CD4-positive, CD25-positive, alpha-beta regulatory T cell (primary cell): ENCODE results near the gene DYNC1H1. TPM values are rescaled to one million over a fixed set of nuclear protein-coding genes. Genes with fewer than 3 reads are reported as not detected.
"Not testable (repeated sequence)": the region's sequence is repeated elsewhere in the genome, so short reads cannot be mapped to it uniquely, and the experiment has no call there.

Source experiments
- ATAC-seq, 2 donors: fragments of 150-1000 bp; cut with Tn5 transposase; one replicate each; pipeline ENCODE4 v1.10.0; 2021; ENCODE audit warnings: low read depth in 2 of 2, moderate number of reproducible peaks in 2 of 2, moderate library complexity in 1 of 2
- DNase-seq, 3 donors: peaks; one replicate each; pipeline versions ENCODE4 v3.0.0 to v3.0.0-alpha.2; 2012 to 2022; ENCODE audit warnings: mixed read lengths in 1 of 3
- H3K27ac ChIP-seq: one replicate; pipeline ENCODE4 v1.7.0; 2013; ENCODE audit warnings: mild to moderate bottlenecking, low read length; ENCODE audit not compliant: insufficient read depth, poor library complexity, severe bottlenecking
- H3K27me3 ChIP-seq: one replicate; pipeline ENCODE4 v1.7.0; 2013; ENCODE audit warnings: low read length; ENCODE audit not compliant: control insufficient read depth, insufficient read depth
- H3K36me3 ChIP-seq: one replicate; pipeline ENCODE4 v1.7.0; 2013; ENCODE audit warnings: mild to moderate bottlenecking, low read length, moderate library complexity; ENCODE audit not compliant: control insufficient read depth, insufficient read depth
- H3K4me1 ChIP-seq: 2 replicates; pipeline ENCODE4 v1.7.0; 2013; ENCODE audit warnings: mild to moderate bottlenecking, low read length; ENCODE audit not compliant: insufficient read depth, control insufficient read depth, poor library complexity, severe bottlenecking
- H3K4me3 ChIP-seq: one replicate; pipeline ENCODE4 v1.7.0; 2013; ENCODE audit warnings: low read depth, mild to moderate bottlenecking, low read length, moderate library complexity
- H3K9me3 ChIP-seq, 2 experiments: 1 replicate in 1 of 2; 2 replicates in 1 of 2; pipeline ENCODE4 v1.7.0; 2013; ENCODE audit warnings: low read length in 2 of 2, mild to moderate bottlenecking in 1 of 2, moderate library complexity in 1 of 2; ENCODE audit not compliant: control insufficient read depth in 2 of 2
- H3K27ac Mint-ChIP-seq, 3 donors: one replicate each; pipeline ENCODE4 v1.8.0; 2020 to 2022; ENCODE audit warnings: mild to moderate bottlenecking in 3 of 3, mixed read lengths in 3 of 3, moderate library complexity in 2 of 3
- H3K27me3 Mint-ChIP-seq: one replicate; pipeline ENCODE4 v1.8.0; 2022; ENCODE audit warnings: mild to moderate bottlenecking, mixed read lengths
- H3K36me3 Mint-ChIP-seq: one replicate; pipeline ENCODE4 v1.8.0; 2020; ENCODE audit warnings: mixed read lengths
- H3K4me1 Mint-ChIP-seq, 4 donors: one replicate each; pipeline ENCODE4 v1.8.0; 2020 to 2022; ENCODE audit warnings: mixed read lengths in 4 of 4, mild to moderate bottlenecking in 1 of 4
- H3K4me3 Mint-ChIP-seq, 4 donors: one replicate each; pipeline ENCODE4 v1.8.0; 2020 to 2022; ENCODE audit warnings: mild to moderate bottlenecking in 4 of 4, mixed read lengths in 4 of 4, moderate library complexity in 3 of 4
- H3K9me3 Mint-ChIP-seq, 7 donors: one replicate each; pipeline ENCODE4 v1.8.0; 2020 to 2022; ENCODE audit warnings: mixed read lengths in 7 of 7, mild to moderate bottlenecking in 3 of 7, moderate library complexity in 2 of 7
- polyA plus RNA-seq, 4 donors: library from polyadenylated mRNA; unstranded; fragments of 300-500 nt; fragmentation: Illumina TruSeq; gene quantifications; one replicate each; pipeline ENCODE4 v1.2.3, GENCODE V29; 2021
- total RNA-seq: library from RNA; stranded (reverse); gene quantifications from one replicate; pipeline ENCODE4 v1.2.3, GENCODE V29; 2022

The DYNC1H1 gene
- total and polyA plus RNA-seq, 5 donors from 2014 or later: 23.6 to 314 (median 34.7) TPM

DNA sequence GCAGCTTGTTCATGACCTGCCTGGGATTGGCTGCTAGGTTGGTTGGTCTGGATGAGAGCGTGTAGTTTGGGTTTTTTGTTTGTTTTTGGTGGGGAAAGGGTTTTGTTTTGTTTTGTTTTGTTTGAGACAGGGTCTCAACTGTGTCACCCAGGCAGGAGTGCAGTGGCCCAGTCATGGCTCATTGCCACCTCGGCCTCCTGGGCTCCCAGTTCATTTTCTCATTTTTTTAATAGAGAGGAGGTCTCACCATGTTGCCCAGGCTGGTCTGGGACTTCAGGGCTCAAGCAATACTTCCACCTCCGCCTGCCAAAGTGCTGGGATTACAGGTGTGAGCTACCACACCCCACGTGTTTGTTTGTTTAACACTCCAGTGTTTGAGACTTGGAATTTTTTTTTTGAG, 3.8 kb downstream of the DYNC1H1 start:
- DNase-seq (no peak), ATAC-seq (no peak)
- Mint-ChIP-seq H3K27me3 (no peaks in the 10 kb centered on the region), H3K9me3 (no peaks in the 10 kb centered on the region), H3K27ac (peak overlapping the region; percentile 2 to 8 (median 6)), H3K4me3 (peak overlapping the region in 3 of 4 donors; percentile 0 to 80 (median 54)), H3K36me3 (peaks cover 15% of the 10 kb centered on the region), H3K4me1 (peaks cover 31 to 70% (median 47%) of the 10 kb centered on the region in 4 donors)
- peak overlapping the region; percentile 14 for H3K4me3 ChIP-seq
- peaks cover 40% of the 10 kb centered on the region for H3K4me1 ChIP-seq
- H3K36me3 ChIP-seq: peaks cover 13% of the 10 kb centered on the region
- H3K9me3 ChIP-seq: no peaks in the 10 kb centered on the region
- H3K27ac ChIP-seq: no peak overlapping the region
- no peaks in the 10 kb centered on the region for H3K27me3 ChIP-seq

GRCh38 chr14:101969481-101969880, 5.1 kb downstream of the DYNC1H1 start:
- DNase-seq (no peak), ATAC-seq (no peak)
- Histone ChIP-seq H3K27ac (no peak overlapping the region), H3K4me3 (no peak overlapping the region), H3K4me1 (peaks cover 40% of the 10 kb centered on the region), H3K9me3 (no peaks in the 10 kb centered on the region), H3K36me3 (peaks cover 13% of the 10 kb centered on the region), H3K27me3 (no peaks in the 10 kb centered on the region)
- Mint-ChIP-seq H3K4me3 (peak overlapping the region in 1 of 4 donors; percentile 39), H3K36me3 (peaks cover 15% of the 10 kb centered on the region), H3K9me3 (no peaks in the 10 kb centered on the region), H3K27me3 (no peaks in the 10 kb centered on the region), H3K4me1 (peaks cover 27 to 69% (median 42%) of the 10 kb centered on the region in 4 donors), H3K27ac (peak overlapping the region in 1 of 3 donors; percentile 53)

GRCh38 chr14:101970830-101971400, 6.5 kb downstream of the DYNC1H1 start:
- Histone ChIP-seq H3K4me1 (peaks cover 33% of the 10 kb centered on the region), H3K36me3 (peaks cover 13% of the 10 kb centered on the region), H3K27me3 (no peaks in the 10 kb centered on the region), H3K9me3 (no peaks in the 10 kb centered on the region), H3K27ac (no peak overlapping the region), H3K4me3 (no peak overlapping the region)
- Mint-ChIP-seq H3K4me1 (peaks cover 21 to 72% (median 43%) of the 10 kb centered on the region in 4 donors), H3K9me3 (no peaks in the 10 kb centered on the region), H3K27me3 (no peaks in the 10 kb centered on the region), H3K27ac (peak overlapping the region in 2 of 3 donors; percentile 69 to 71), H3K4me3 (peak overlapping the region in 1 of 4 donors; percentile 52), H3K36me3 (peaks cover 18% of the 10 kb centered on the region)
- ATAC-seq (no peak), DNase-seq (no peak)

GRCh38 chr14:101971458-101971857, 7.1 kb downstream of the DYNC1H1 start:
- H3K27me3 ChIP-seq, ATAC-seq, H3K27me3 Mint-ChIP-seq, H3K4me3 Mint-ChIP-seq, H3K9me3 Mint-ChIP-seq, H3K9me3 ChIP-seq, H3K4me3 ChIP-seq, H3K27ac Mint-ChIP-seq, DNase-seq: not testable (repeated sequence)
- H3K4me1 ChIP-seq: peaks cover 28% of the 10 kb centered on the region
- Mint-ChIP-seq H3K4me1 (peaks cover 19 to 69% (median 40%) of the 10 kb centered on the region in 4 donors), H3K36me3 (peaks cover 18% of the 10 kb centered on the region)
- peaks cover 14% of the 10 kb centered on the region for H3K36me3 ChIP-seq
- H3K27ac ChIP-seq: peak overlapping the region; percentile 23

DNA sequence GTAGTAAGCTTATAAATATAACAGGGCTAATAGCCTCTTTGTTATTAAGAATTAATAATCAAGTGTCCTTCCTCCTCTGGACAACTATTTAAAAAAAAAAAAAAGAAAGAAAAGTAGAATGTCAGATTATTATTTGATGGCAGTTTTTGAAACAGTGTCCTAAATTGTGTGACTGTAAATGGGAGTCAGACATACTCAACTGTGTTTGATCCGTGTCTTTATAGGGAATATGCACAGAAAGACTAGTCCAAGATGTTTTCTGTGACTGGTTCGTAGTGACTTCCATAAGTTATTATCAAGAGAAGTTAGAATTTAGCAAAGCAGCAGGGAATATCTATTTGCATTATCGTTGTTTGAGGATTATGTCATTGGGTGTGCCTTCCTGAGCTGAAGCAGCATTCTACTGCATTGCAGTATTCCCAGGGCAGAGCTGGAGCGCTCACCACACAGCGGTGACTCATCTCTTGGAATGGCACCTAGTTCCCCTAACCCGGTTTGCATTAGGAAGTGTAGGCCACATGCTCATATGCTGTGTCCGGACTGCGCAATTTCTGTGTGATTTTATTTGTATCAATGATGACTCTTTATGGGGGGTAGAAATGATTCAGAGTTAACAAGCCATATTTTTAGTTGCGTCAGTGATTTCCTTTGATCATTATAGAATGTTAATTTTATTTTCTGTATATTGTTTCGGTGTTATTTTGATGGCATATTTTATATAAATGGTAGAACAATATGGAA, 7.9 kb downstream of the DYNC1H1 start:
- Mint-ChIP-seq H3K27me3 (no peaks in the 10 kb centered on the region), H3K4me3 (no peak overlapping the region), H3K27ac (no peak overlapping the region), H3K36me3 (peaks cover 20% of the 10 kb centered on the region), H3K4me1 (peaks cover 21 to 62% (median 38%) of the 10 kb centered on the region in 4 donors), H3K9me3 (no peaks in the 10 kb centered on the region)
- ATAC-seq: peak in 1 of 2 donors; percentile 31
- H3K36me3 ChIP-seq: peaks cover 22% of the 10 kb centered on the region
- peak overlapping the region; percentile 23 for H3K27ac ChIP-seq
- DNase-seq: no peak
- H3K4me1 ChIP-seq: peaks cover 20% of the 10 kb centered on the region
- no peak overlapping the region for H3K4me3 ChIP-seq
- no peaks in the 10 kb centered on the region for H3K9me3 ChIP-seq
- no peaks in the 10 kb centered on the region for H3K27me3 ChIP-seq

GRCh38 chr14:101973356-101973755, 9.0 kb downstream of the DYNC1H1 start:
- H3K4me3 Mint-ChIP-seq: no peak overlapping the region
- H3K27me3 ChIP-seq: no peaks in the 10 kb centered on the region
- H3K36me3 ChIP-seq: peaks cover 31% of the 10 kb centered on the region
- DNase-seq (no peak), ATAC-seq (no peak)
- no peaks in the 10 kb centered on the region for H3K27me3 Mint-ChIP-seq
- H3K4me1 ChIP-seq: peaks cover 9% of the 10 kb centered on the region
- no peaks in the 10 kb centered on the region for H3K9me3 ChIP-seq
- H3K4me1 Mint-ChIP-seq: peaks cover 19 to 52% (median 33%) of the 10 kb centered on the region in 4 donors
- no peak overlapping the region for H3K27ac ChIP-seq
- H3K36me3 Mint-ChIP-seq: peaks cover 21% of the 10 kb centered on the region
- no peaks in the 10 kb centered on the region for H3K9me3 Mint-ChIP-seq
- no peak overlapping the region for H3K4me3 ChIP-seq
- peak overlapping the region in 2 of 3 donors; percentile 9 to 52 for H3K27ac Mint-ChIP-seq

GRCh38 chr14:101975231-101975630, 10.9 kb downstream of the DYNC1H1 start:
- H3K9me3 ChIP-seq: no peaks in the 10 kb centered on the region
- no peaks in the 10 kb centered on the region for H3K9me3 Mint-ChIP-seq
- peaks cover 9% of the 10 kb centered on the region for H3K4me1 ChIP-seq
- no peak overlapping the region for H3K4me3 ChIP-seq
- H3K27me3 ChIP-seq: no peaks in the 10 kb centered on the region
- H3K36me3 Mint-ChIP-seq: peaks cover 28% of the 10 kb centered on the region
- no peak for DNase-seq
- H3K4me3 Mint-ChIP-seq: no peak overlapping the region
- peak overlapping the region in 1 of 3 donors; percentile 68 for H3K27ac Mint-ChIP-seq
- peaks cover 38% of the 10 kb centered on the region for H3K36me3 ChIP-seq
- H3K27me3 Mint-ChIP-seq: no peaks in the 10 kb centered on the region
- ATAC-seq: no peak
- H3K4me1 Mint-ChIP-seq: peaks cover 15 to 36% (median 30%) of the 10 kb centered on the region in 4 donors
- H3K27ac ChIP-seq: no peak overlapping the region
